GM12878 (cell line): ENCODE measurements around the gene FBXL16.

Experiments
- CTCF ChIP-seq, 3 experiments: IDR thresholded peaks in 2 of 3; conservative IDR thresholded peaks in 1 of 3; 2 replicates each; pipeline ENCODE4 v1.5.1; 2011; ENCODE audit warnings: low read depth in 3 of 3, low read length in 3 of 3, mild to moderate bottlenecking in 3 of 3, control low read depth in 2 of 3, moderate library complexity in 2 of 3, inconsistent platforms in 1 of 3, mixed read lengths in 1 of 3; ENCODE audit not compliant: control insufficient read depth in 2 of 3, insufficient read depth in 1 of 3; ENCODE audit errors: extremely low read depth in 1 of 3
- GABPA ChIP-seq: IDR thresholded peaks from 2 replicates; pipeline ENCODE4 v1.6.1; 2014; ENCODE audit warnings: antibody characterized with exemption, low read depth, mild to moderate bottlenecking, inconsistent platforms
- MTA3 ChIP-seq: IDR thresholded peaks from 2 replicates; pipeline ENCODE4 v1.6.1; 2012; ENCODE audit warnings: low read length, inconsistent platforms, borderline replicate concordance
- SMARCA5 ChIP-seq: fragments of 450-650 bp; IDR thresholded peaks from 2 replicates; pipeline ENCODE4 v1.6.1; 2017; ENCODE audit warnings: mild to moderate bottlenecking
- TCF7 ChIP-seq: IDR thresholded peaks from 2 replicates; pipeline ENCODE4 v1.6.1; 2014; ENCODE audit warnings: antibody characterized with exemption, borderline replicate concordance

- no peak for TF ChIP-seq TCF7
- no peak for TF ChIP-seq GABPA
- no peak for TF ChIP-seq SMARCA5
- no peak for TF ChIP-seq CTCF (IDR thresholded peaks at IDR 0.05 in 2 of 3, conservative IDR thresholded peaks at IDR 0.05 in 1 of 3; ENCODE audit: control insufficient read depth in 2 of 3, extremely low read depth in 1 of 3, insufficient read depth in 1 of 3, low read depth in 3 of 3, low read length in 3 of 3)
- TF ChIP-seq MTA3 = no peak
Measured at GRCh38 chr16:714079-714478, 8.5 kb upstream of the FBXL16 start.
